ENCODE measurements around the gene DHDH. TPM values are rescaled to one million over a fixed set of nuclear protein-coding genes. Genes with fewer than 3 reads are reported as not detected.

The DHDH gene
- total RNA-seq, 1 donor from 2014 or later = 0.61 TPM

- no peak for DNase-seq (ENCODE audit: low spot score)
Measured at GRCh38 chr19:48947258-48947542, 13.7 kb downstream of the DHDH start.

GRCh38 chr19:48950159-48950558 lies 16.7 kb downstream of the DHDH start:
- DNase-seq (ENCODE audit: low spot score) = no peak

GRCh38 chr19:48950830-48951519 lies 17.5 kb downstream of the DHDH start:
- no peak for DNase-seq (ENCODE audit: low spot score)

GRCh38 chr19:48953141-48953540 lies 19.6 kb downstream of the DHDH start:
- no peak for DNase-seq (ENCODE audit: low spot score)

GRCh38 chr19:48953990-48954594 lies 20.6 kb downstream of the DHDH start:
- no peak for DNase-seq (ENCODE audit: low spot score)

GRCh38 chr19:48954595-48955307 lies 21.3 kb downstream of the DHDH start, which contains the start of gene BAX:
BAX (plus strand) TSS chr19:48954875; CDS start chr19:48954929, 54 bp downstream.
- peak; percentile 99 for DNase-seq (ENCODE audit: low spot score)

GRCh38 chr19:48955308-48955958 lies 21.9 kb downstream of the DHDH start:
- DNase-seq (ENCODE audit: low spot score) = no peak

GRCh38 chr19:48958006-48958405 lies 24.5 kb downstream of the DHDH start:
- no peak for DNase-seq (ENCODE audit: low spot score)

GRCh38 chr19:48959341-48960239 lies 26.1 kb downstream of the DHDH start:
- DNase-seq (ENCODE audit: low spot score) = no peak

- DNase-seq (ENCODE audit: low spot score) = no peak
Measured at GRCh38 chr19:48961051-48961649, 27.7 kb downstream of the DHDH start.

- no peak for DNase-seq (ENCODE audit: low spot score)
Measured at GRCh38 chr19:48961673-48962028, 28.2 kb downstream of the DHDH start.

GRCh38 chr19:48962029-48962848 lies 28.7 kb downstream of the DHDH start:
- peak; percentile 93 for DNase-seq (ENCODE audit: low spot score)

- no peak for DNase-seq (ENCODE audit: low spot score)
Measured at GRCh38 chr19:48962849-48963165, 29.3 kb downstream of the DHDH start.

GRCh38 chr19:48963371-48964204 lies 30.1 kb downstream of the DHDH start:
- DNase-seq (ENCODE audit: low spot score) = peak; percentile 95

- no peak for DNase-seq (ENCODE audit: low spot score)
Measured at GRCh38 chr19:48964205-48965039, 30.9 kb downstream of the DHDH start.

- peak; percentile 99 for DNase-seq (ENCODE audit: low spot score)
Measured at GRCh38 chr19:48965040-48965805, 31.7 kb downstream of the DHDH start, which contains the start of gene FTL. FTL (plus strand) TSS chr19:48965309; CDS start chr19:48965508, 199 bp downstream.
